Stimulated activated CD4-positive, alpha-beta T cell treated with anti-CD3 and anti-CD28 coated beads, Interleukin-4, amount 100 ng/mL, for 24 hours (primary cell): ENCODE measurements around the gene PTPRC.
A peak's percentile ranks its signal among the peaks of the same experiment; 100 is the strongest.
"Not testable (repeated sequence)": the region's sequence is repeated elsewhere in the genome, so short reads cannot be mapped to it uniquely, and the experiment has no call there.

Experiments used
- DNase-seq: peaks from one replicate; pipeline ENCODE4 v3.0.0-alpha.2; 2020

The PTPRC gene, protein sequence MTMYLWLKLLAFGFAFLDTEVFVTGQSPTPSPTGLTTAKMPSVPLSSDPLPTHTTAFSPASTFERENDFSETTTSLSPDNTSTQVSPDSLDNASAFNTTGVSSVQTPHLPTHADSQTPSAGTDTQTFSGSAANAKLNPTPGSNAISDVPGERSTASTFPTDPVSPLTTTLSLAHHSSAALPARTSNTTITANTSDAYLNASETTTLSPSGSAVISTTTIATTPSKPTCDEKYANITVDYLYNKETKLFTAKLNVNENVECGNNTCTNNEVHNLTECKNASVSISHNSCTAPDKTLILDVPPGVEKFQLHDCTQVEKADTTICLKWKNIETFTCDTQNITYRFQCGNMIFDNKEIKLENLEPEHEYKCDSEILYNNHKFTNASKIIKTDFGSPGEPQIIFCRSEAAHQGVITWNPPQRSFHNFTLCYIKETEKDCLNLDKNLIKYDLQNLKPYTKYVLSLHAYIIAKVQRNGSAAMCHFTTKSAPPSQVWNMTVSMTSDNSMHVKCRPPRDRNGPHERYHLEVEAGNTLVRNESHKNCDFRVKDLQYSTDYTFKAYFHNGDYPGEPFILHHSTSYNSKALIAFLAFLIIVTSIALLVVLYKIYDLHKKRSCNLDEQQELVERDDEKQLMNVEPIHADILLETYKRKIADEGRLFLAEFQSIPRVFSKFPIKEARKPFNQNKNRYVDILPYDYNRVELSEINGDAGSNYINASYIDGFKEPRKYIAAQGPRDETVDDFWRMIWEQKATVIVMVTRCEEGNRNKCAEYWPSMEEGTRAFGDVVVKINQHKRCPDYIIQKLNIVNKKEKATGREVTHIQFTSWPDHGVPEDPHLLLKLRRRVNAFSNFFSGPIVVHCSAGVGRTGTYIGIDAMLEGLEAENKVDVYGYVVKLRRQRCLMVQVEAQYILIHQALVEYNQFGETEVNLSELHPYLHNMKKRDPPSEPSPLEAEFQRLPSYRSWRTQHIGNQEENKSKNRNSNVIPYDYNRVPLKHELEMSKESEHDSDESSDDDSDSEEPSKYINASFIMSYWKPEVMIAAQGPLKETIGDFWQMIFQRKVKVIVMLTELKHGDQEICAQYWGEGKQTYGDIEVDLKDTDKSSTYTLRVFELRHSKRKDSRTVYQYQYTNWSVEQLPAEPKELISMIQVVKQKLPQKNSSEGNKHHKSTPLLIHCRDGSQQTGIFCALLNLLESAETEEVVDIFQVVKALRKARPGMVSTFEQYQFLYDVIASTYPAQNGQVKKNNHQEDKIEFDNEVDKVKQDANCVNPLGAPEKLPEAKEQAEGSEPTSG (N-terminal part only)

DNA sequence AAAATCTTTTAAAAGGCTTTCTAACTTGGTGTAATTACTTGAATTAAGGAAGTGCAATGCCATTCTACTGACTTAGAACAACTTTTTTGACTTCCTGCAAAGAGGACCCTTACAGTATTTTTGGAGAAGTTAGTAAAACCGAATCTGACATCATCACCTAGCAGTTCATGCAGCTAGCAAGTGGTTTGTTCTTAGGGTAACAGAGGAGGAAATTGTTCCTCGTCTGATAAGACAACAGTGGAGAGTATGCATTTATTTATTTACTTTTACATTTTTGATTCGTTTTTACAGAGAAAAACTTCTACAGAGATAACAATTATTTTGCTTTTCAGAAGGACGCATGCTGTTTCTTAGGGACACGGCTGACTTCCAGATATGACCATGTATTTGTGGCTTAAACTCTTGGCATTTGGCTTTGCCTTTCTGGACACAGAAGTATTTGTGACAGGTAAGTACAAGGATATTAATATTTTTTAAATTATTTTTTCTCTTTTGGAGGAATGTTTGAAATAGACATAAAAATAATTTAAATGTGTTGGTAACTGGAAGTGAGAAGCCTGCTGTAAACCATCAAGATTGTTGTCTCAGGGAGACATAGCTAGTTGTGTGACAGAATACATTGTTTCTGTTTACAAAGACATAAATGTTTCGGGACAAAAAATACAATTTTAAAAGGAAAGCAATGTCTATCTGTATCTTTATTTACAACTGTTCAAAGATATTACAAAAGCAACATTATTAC lies at the start of gene PTPRC:
PTPRC (plus strand) TSS at position 147 of the 742 bp plus-strand sequence; CDS start at position 376, 229 bp downstream.
- no peak for DNase-seq

DNA sequence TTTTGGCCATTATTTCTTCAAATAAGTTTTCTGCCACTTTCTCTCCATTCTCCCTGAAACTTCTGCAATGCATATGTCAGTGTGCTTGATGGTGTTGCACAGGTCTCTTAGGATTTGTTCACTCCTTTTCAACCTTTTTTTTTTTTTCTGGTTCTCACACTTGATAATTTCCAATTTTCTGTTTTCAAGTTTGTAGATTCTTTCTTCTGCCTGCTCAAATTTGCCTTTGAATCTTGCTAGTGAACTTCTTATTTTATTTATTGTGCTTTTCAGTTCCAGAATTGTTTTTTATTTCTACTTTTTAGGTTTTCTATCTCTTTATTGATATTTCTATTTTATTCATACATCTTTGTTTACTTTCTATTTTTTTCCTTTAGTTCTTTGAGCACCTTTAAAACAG lies 48.4 kb upstream of the PTPRC start:
- no peak for DNase-seq

DNA sequence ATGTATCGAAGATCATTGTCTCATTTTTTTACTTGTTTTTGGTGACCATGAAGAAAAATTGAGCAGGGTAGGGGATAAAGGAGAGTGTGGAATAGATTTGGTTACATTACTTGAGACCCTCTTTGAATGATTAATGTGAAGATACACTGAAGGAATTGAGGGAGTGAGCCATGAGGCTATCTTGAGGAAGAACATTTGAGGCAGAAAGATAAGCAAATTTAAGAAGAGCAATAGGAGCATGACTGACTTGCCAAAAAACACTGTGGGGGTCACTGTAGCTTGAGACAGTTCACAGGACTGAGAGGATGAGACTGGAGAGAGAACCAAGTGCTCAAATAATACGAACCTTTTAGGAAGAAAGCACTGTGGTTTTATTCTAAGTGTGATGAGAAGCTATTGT lies 43.1 kb upstream of the PTPRC start:
- DNase-seq: no peak

DNA sequence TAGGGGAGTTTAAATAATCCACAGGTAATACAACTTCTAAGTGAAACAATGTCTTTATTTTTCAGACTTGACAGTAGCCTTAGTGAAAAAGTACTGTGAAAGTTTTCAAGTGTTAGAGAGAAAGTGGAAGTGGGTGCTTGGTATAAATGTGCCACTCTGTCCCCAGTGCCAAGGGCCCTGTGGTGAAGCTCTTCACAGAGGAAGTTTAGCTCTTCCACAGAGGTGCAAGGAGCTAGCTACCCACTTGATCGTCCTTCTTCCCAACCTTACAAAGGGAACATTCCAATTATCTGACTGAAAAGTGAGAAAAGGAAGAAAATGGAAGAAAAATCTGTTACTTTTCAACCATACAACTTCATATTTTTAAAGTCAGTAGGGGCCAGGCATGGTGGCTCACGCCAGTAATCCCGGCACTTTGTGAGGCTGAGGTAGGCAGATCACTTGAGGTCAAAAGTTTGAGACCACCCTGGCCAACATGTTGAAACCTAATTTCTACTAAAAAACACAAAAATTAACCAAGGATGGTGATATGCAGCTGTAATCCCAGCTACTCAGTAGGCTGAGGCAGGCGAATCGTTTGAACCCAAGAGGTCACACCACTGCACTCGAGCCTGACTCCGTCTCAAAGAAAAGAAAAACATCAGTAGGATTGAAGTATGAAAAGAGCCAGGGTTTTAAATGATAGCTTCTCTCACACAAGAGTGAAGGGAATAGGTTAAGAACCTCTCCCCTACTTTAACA lies 41.0 kb upstream of the PTPRC start:
- no peak for DNase-seq

DNA sequence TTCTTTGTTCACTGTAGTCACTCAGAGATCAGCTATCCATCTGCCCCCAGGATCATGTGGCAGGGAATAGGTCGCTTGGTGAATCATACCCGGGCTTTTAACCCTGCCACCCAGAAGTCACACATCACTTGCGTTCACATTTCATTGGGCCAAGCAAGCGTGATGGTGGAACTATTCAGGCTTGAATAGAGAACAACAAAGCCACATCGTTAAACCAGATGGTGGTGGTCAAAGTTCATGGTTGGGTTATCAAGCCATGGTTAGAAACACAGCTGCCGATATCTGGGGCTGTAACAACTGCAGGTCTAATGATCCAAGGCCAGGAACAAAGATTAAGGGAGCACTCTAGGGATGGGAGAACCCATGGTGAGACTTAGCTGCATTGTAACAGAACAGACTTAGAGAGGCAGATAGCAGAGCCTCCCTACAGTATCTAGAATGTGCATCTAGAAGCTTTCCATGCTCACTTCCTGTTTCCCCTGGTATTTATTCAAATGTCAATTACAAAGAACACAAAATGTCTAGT lies 40.0 kb upstream of the PTPRC start:
- no peak for DNase-seq

DNA sequence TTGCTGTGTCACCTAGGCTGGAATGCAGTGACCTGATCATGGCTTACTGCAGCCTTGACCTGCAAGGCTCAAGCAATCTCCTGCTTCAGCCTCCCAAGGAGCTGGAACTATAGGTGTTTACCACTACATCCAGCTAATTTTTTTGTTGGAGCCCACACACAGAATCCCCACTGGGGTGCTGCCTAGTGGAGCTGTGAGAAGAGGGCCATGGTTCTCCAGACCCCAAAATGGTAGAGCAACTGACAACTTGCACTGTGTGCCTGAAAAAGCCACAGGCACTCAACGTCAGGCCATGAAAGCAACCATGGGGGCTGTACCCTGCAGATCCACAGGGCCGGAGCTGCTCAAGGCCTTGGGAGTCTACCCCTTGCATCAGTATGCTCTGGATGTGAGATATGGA lies 39.1 kb upstream of the PTPRC start:
- DNase-seq: no peak

DNA sequence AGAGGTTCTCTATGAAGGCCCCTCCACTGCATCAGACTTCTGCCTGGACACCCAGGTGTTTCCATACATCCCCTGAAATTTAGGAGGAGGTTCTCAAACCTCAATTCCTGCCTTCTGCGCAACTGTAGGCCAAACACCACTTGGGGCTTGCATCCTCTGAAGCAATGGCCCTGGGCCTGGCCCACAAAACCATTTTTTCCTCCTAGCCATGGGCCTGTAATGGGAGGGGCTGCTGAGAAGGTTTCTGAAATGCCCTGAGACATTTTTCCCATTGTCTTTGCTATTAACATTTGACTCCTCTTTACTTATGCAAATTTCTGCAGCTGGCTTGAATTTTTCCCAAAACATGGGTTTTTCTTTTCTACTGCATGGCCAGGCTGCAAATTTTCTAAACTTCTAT lies 37.9 kb upstream of the PTPRC start:
- DNase-seq: no peak

DNA sequence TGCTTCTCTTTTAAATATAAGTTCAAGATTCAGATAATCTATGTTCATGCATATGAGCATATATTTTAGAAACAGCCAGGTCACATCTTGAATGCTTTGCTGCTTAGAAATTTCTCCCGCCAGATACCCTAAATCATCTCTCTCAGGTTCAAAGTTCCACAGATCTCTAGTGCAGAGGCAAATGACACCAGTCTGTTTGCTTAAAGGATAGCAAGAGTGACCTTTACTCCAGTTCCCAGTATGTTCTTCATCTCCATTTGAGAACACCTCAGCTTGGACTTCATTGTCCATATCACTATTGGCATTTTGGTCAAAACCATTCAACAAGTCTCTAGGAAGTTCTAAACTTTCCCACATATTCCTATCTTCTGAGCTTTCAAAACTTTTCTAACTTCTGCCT lies 37.5 kb upstream of the PTPRC start:
- not testable (repeated sequence) for DNase-seq

DNA sequence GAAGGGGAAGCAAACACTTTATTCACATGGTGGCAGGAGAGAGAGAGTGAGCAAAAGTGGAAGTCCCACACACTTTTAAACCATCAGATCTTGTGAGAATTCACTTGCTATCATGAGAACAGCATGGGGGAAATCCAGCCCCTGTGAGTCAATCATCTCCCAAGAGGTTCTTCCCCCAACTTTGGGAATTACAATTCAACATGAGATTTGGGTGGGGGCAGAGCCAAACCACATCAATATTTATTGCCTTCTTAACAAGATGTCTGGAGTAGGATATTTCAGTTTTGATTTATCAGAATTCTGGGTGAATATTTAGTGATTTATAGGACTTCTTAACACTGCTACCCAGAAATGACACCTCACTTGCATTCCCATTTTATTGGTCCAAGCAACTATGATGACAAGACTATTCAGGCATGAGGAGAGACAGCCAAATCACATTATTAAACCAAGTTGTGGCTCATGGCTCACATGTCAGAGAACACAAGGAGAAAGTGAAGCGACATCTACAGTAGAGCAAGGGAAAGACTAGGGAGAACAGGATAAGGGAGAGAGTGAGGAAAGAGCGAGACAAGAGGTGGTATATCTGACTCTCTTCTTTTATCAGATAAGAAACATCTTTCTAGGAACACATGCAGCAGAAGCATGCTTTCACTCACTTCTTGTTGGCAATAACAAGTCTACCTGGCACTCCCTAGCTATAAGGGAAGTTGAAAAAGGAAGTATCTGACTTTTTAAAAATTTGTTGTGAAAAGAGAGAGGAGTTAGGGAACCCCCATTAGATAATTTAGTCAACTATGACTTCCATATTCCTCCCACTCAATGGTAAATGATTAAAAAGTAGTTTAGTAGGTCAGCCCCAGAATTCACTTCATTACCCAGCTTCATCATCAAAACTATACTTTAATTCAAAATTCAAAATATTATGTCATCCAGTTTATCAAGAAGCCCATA lies 36.6 kb upstream of the PTPRC start:
- peak; percentile 65 for DNase-seq

DNA sequence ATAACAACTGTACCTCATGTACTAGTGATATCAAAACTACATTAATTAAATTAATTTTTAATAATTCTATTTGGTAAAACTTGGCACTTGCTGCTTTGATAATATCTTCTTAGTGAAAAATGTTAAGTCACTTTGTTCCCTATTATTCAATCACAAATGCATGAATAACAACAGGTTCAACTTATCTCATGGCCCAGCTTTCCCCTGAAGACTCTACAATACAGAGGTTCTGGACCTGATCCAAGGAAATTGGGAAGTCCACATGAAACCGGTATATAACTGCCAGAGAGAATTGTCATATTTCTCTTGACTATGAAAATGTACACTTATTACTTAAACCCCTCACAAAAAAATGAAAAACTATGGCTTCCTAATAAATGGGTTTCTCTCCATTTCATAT lies 33.9 kb upstream of the PTPRC start:
- DNase-seq: no peak

DNA sequence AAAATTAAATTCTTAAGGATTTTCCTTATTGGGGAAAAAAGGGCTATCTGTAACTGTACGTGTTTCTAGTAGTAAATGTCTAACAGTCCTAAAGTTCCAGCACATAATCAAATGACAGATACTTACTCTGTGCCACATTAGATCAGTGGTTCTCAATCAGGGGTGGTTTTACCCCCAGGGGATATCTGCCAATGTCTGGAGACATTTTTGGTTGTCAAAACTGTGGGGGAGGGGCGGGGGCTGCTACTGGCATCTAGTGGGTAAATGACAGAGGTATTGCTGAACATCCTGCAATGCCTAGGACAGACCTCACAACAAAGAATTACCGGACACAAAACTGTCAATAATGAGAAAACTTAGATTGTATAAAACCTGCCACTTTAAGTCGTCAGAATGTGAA lies 33.4 kb upstream of the PTPRC start:
- DNase-seq: no peak

DNA sequence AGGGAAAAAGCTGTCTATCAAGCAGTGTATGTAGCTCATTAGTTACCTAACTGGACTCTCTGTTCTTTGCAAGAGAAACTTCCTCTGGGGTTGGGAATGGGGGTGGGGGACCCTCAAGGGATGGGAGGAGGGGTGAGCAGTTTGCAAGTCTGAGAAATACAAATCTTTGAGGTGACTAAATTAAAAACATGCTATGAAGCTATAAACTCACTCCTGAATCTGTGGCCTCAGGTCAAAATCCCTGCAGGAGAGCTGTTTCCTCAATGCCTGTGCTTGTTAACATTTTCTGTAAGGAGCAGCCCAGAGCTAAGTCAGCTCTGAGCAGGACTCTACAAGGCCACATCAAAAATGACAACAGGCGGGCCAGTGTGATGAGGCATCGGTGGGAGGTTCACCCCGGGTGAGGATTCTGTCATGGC lies 32.8 kb upstream of the PTPRC start:
- DNase-seq: no peak

DNA sequence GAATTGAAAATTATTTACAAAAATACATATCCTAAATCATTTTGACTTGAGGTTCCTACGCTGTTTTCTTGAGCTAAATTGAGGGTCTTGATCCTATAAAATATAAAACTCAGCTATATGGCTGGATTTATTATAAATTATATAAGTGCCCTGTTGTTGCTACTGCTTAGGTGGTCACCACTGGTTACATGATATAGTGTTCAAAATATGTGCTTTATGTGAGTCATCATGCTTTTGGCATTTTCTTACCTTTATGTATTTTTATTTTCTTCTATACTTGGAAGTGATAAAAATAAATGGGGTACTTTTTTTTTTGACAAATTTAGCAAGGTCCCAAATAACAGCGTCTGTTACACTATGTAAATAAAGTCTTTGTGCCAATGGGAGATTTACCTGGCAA lies 31.1 kb upstream of the PTPRC start:
- no peak for DNase-seq

DNA sequence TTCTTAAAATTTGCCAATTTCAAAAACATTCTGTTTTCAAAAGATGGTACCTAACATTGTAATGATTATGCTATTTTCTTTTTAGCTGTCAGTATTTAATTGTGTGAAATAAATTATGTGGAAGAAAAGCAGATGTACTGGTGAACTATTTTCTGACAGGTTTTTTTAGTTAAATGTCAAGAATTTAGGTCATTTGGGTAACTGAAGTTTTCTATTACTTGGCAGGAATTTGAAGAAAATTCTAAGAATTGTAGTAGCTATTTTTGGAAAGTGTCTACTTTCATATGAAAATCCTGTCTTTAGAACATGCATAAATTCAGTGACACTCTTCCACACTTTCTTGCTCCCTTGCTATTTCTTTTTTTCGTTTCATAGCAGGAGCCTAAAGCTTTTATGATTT lies 28.5 kb upstream of the PTPRC start:
- no peak for DNase-seq

DNA sequence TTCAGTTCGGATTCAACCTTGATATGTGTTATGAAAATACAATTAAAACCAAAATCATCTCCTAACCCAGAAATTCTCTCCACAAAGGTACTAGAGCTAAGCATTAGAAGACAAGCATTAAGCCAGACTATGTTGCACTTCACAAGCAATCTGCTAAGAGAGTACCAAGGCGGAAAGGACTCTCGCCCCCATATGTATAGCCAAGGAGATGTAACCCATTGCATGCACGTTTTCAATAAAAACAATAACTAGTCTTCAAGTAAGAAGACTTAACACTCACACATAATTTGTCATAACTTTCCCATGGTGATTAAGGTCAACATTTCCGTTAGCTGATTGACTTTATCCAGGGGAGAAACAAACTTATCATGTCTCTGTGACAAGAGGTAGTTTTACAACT lies 27.6 kb upstream of the PTPRC start:
- no peak for DNase-seq

DNA sequence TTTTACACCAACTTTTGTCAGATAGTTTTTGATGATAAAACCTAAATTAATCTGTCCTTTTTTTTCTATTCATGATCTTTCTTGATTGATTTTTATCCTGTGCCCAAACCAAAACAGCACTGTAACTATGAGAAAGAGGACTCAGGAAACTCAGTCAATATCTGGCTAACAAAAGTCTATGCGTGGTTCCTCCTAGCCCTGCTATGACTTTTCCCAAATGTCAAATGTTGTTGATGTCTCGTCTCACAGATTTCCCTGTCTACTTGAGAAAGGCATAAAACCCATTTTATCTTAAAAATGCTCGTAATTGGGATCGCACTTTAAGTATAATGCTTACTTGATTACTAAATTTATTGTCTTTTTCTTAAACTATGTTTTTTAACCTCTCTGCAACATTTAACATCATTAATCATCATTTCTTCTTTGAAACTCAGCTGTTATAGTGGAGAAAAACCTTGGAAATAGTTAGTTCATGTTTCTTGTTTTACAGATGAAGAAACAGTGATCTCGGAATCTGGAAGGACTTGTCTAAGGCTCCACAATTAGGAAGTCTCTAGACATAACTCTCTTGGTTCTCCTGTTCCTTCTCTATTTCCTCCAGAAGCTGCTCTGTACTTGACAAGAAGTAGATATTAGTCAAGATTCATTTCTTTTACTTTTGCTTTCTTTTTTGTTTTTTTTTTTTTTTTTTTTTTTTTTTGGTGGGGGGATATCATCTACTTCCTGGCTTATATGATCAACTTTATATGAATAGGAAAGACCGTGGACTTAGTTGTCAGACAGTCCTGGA lies 26.2 kb upstream of the PTPRC start:
- no peak for DNase-seq

DNA sequence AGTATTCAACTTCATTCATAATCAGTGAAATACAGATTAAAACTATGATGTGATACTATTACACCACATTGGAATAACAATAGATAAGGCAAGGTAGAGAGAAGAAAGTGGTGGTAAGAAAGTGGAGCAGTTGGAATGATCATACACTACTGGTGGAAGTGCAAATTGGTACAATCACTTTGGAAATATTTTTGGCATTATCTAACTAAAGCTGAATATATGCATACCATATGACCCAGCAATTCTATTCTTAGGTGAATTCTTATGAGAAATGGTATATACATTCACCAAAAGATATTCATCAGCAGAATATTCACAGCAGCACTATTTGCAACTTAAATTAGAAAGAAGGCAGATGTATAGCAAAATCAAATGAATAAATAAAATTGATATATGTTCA lies 21.4 kb upstream of the PTPRC start:
- no peak for DNase-seq

DNA sequence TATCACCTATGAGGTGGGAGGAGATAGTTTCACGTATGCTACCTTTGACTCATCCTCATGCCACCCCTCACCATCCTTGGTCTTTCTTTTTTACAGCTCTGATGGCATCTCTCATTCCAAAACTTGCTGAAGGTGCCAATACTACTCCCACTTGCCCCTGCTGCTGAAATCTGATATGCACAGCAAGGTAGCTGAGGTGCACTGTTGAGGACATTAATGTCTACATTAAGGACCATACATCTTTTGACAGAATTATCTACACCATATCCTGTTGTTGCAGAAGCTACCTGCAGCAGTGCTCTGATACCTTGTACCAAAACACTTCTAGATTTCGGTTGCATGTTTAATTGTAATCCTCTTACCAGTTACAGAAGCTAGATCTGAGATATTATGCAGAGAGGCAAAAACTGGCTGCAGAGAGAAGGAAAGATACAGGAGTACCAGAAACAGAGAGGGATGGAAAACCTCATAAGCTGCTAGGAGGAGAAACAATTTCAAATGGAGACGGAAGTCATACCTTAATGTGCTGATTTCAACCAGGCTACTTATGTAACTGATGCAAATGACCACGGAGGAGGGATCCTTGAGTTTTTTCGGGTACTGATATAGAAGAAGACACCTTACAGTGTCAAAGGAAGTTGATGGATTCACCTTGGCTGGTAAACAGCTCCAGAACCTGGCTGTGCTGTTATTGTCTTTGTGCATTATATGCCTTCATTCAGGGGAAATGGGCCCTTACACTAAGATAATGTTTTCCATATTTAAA lies 19.3 kb upstream of the PTPRC start:
- DNase-seq: peak; percentile 51

DNA sequence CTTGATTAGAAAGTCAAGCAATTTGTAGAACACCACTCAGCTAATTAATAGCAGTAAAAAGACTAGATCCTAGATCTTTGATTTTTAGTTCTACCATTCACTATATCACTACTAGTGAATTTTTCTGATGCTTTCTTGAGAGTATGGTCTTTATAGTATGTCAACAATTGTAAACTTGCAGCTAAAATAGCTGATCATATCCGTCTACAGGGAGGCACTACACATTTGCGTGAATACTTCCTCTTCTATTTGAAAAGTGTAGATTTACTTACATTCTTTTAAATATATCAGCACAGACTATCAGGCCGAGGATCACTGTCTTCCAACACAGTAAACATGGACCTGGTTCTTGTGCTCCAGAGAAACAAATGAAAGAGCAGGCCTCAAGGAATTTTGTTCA lies 18.6 kb upstream of the PTPRC start:
- DNase-seq: no peak
